ENCODE results near the gene NDUFA6.

DNA sequence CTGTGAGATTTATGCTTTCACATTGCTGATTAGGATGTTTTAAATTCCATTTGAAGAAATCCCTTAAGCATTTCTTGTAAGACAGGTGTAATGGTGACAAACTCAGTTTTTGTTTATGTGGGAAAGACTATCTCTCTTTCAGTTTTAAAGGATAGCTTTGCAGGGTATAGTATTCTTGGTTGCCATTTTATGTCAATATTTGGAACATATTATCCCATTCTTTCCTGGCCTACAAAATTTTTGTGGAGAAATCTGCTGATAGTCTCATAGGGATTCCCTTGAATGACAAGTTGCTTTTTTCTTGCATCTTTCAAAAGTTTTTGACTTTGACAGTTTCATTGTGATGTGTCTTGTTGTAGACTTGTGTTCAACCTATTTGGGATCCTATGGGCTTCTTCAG lies 48.8 kb downstream of the NDUFA6 start:
- TF ChIP-seq ZFX (IDR thresholded peaks at IDR 0.05; ENCODE audit: borderline replicate concordance), result no peak
- TF ChIP-seq, protein P1, sequence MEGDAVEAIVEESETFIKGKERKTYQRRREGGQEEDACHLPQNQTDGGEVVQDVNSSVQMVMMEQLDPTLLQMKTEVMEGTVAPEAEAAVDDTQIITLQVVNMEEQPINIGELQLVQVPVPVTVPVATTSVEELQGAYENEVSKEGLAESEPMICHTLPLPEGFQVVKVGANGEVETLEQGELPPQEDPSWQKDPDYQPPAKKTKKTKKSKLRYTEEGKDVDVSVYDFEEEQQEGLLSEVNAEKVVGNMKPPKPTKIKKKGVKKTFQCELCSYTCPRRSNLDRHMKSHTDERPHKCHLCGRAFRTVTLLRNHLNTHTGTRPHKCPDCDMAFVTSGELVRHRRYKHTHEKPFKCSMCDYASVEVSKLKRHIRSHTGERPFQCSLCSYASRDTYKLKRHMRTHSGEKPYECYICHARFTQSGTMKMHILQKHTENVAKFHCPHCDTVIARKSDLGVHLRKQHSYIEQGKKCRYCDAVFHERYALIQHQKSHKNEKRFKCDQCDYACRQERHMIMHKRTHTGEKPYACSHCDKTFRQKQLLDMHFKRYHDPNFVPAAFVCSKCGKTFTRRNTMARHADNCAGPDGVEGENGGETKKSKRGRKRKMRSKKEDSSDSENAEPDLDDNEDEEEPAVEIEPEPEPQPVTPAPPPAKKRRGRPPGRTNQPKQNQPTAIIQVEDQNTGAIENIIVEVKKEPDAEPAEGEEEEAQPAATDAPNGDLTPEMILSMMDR (IDR thresholded peaks at IDR 0.05), result no peak

Data from 22Rv1 (cell line).